ENCODE data around the gene OR9Q1.
"Not testable (repeated sequence)": the region's sequence is repeated elsewhere in the genome, so short reads cannot be mapped to it uniquely, and the experiment has no call there.

The OR9Q1 gene

GRCh38 chr11:58142761-58143160 lies 119.1 kb downstream of the OR9Q1 start:
- no peak for DNase-seq

DNA sequence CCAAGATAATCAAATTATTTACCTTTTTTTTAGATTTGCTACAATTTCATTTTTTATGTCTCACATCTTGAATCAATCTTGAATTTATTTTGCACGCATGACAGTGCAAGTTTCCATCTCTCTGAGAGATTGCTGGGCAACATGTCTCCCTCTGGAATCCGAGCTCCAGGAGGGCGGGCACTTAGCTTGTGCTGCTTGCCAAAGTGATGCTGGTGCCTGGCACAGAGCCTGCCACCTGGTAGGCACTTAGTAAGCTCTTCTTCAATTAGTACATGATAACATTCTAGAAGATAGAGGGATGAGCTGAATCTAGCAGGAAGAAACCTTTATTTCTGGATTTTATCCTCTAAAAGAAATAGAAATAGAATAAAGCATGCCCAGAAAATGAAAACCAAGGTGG lies 129.1 kb downstream of the OR9Q1 start:
- DNase-seq, result no peak

- no peak for DNase-seq
These were observed 140.7 kb downstream of the OR9Q1 start for GRCh38 chr11:58164389-58164788.

DNA sequence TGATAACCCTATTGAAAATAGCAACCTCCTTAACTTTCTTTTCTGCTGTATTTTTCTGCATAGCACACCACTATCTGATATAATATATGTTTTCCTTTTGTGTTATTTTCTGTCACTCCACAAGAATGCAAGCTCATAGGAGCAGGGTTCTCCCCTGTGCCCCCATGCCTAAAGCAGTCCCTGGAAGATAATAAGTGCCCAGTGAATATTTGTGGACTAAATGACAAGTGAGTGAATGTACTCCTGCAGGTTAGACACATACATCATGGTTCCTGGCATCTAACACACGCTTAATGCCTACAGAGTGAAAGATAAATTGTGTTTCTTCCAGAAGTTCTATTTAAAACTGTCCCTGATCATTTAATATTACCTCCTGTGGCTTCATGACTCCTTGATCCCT lies 141.3 kb downstream of the OR9Q1 start:
- no peak for DNase-seq

GRCh38 chr11:58165504-58166106 lies 141.9 kb downstream of the OR9Q1 start:
- DNase-seq, result no peak

DNA sequence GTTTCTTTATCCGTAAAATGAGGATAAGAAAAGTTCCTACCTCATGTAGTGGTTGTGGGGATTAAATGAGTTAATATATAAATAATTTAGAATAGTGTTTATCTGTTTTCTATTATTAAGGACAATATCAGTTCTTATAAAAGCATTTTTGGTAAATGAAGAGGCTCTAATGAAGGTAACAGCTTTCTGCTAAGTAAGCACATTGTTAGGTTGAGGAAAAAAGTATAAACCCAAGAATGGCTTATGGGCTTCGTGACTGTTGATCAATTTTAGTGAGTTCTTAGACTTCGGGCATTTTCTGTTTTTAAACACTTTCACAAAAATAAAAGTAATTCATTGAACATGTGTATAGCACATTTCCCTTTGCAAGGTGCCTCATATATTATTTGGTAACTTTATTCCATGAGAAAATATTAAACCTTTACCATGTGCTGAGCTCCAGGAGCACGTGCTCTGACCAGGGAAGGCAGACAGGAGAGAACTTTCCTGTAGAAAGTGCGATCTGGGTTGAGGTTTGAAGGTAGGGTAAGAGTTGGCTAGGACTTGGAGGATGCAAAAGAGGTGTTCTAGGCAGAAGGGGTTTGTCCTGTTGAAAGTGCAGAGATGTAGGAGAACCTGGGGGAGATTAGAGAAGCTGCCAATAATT lies 153.9 kb downstream of the OR9Q1 start:
- DNase-seq, result no peak

GRCh38 chr11:58178444-58178843 lies 154.8 kb downstream of the OR9Q1 start:
- no peak for DNase-seq

DNA sequence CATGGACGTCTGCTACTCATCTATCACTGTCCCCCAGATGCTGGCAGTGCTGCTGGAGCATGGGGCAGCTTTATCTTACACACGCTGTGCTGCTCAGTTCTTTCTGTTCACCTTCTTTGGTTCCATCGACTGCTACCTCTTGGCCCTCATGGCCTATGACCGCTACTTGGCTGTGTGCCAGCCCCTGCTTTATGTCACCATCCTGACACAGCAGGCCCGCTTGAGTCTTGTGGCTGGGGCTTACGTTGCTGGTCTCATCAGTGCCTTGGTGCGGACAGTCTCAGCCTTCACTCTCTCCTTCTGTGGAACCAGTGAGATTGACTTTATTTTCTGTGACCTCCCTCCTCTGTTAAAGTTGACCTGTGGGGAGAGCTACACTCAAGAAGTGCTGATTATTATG lies 156.0 kb downstream of the OR9Q1 start:
- peak in 1 of 3 experiments; percentile 12 for DNase-seq

- DNase-seq, result no peak
These were observed 163.3 kb downstream of the OR9Q1 start for GRCh38 chr11:58186938-58187337.

- no peak for DNase-seq
These were observed 165.1 kb downstream of the OR9Q1 start, which contains the start of gene OR9Q2 for GRCh38 chr11:58188770-58189169. Gene OR9Q2 (plus strand): TSS chr11:58189070. CDS start chr11:58190491, 1,421 bp downstream.

DNA sequence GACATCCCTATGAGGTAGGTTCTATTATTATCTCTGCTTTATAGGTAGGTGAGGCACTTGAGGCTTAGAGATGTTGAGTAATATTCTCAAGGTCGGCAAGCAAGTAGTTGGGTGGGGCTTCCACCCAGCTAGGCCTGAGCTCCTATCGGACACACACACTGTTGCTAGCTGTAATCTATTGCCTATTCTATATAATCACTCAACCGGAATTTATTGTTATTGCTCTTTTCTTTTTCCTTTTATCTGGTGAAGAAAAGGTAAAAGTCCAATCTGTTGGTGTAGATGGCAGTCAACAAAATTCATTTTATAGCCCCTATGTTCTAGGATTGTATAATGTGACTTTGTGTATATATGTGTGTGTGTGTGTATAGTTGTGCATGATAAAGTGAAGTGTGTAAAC lies 168.5 kb downstream of the OR9Q1 start:
- DNase-seq, result no peak

DNA sequence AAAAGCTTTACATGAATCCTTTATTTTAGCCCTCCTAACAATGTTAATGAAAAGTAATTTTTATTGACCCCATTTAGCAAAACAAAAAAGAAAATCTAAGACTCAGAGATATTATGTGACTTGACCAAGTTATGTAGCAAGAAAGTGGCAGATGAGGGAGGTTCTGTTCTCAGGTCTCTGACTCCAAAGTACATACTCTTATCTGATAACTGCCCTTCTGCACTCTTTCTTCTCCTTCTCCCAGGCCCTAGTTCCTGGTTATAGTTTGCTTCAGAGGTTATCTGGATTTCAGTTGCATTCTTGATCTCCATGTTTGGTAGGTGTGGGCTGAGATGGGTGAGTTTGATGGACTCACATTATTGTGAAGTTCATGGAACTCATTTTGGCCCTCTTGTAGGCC lies 169.7 kb downstream of the OR9Q1 start:
- DNase-seq, result no peak

GRCh38 chr11:58195939-58196338 lies 172.3 kb downstream of the OR9Q1 start:
- no peak for DNase-seq

GRCh38 chr11:58199271-58199670 lies 175.6 kb downstream of the OR9Q1 start:
- no peak for DNase-seq

DNA sequence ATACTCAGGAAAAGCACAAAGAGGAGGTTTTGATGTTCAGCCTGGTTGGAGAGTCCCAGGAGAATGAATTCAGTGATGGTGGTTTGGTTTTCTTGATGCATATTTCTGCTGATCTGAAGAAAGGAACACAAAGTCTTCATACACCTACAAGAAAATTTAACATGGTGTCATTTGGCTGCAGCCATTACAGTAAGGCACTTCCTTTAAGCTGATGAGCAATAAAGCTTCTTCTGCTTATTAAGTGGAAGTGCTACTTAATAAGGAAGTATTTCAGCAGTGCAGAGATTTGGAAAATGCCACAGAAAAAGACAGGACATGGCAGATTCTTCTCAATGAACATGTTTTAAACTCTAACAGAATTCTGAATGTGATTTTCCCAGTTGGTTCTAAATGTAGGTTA lies 180.4 kb downstream of the OR9Q1 start, which contains the start of gene OR1S2:
OR1S2 (minus strand) TSS at position 101 of the 400 bp plus-strand sequence; CDS start at position 101, 0 bp downstream.
- no peak for DNase-seq

- DNase-seq, result not testable (repeated sequence)
These were observed 188.7 kb downstream of the OR9Q1 start, which contains the start of gene OR1S1 for GRCh38 chr11:58212420-58212819. Gene OR1S1 (plus strand): TSS chr11:58212720.

DNA sequence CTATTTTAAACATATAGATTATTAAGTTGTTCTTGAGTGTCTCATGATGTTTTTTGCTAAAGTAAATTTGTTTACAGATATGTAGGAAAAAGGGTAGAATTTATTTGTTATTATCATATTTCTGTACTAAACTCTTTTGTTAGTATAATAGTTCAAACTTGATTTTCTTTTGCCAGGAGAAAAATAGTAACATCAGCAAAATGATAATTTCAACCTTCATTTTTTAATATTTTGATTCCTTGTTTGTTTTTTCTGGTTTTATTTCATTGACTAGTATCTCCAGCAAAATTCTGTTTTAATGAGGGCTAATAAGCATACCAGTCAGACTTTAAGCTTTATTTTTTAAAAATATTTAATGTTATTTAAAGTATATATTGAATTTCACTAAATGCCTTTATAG lies 192.8 kb downstream of the OR9Q1 start:
- no peak for DNase-seq

DNA sequence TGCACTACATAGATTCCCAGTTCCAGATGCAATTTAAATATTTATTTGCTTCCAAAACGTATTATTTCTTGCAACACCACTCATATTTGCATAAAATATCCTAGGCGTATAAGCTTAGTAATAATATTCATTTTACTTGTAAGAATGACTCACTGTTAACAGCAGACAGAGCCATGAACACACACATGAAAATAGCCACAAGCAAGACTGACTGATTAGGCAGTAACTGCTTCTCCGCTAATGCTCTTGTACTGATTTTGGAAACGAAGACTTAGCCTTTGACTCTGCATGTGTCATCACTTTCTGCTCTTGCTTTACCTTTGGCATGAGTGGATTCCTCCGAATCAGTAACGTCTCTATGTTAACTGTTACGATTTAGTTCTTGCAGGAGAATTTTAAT lies 199.0 kb downstream of the OR9Q1 start:
- DNase-seq, result no peak

DNA sequence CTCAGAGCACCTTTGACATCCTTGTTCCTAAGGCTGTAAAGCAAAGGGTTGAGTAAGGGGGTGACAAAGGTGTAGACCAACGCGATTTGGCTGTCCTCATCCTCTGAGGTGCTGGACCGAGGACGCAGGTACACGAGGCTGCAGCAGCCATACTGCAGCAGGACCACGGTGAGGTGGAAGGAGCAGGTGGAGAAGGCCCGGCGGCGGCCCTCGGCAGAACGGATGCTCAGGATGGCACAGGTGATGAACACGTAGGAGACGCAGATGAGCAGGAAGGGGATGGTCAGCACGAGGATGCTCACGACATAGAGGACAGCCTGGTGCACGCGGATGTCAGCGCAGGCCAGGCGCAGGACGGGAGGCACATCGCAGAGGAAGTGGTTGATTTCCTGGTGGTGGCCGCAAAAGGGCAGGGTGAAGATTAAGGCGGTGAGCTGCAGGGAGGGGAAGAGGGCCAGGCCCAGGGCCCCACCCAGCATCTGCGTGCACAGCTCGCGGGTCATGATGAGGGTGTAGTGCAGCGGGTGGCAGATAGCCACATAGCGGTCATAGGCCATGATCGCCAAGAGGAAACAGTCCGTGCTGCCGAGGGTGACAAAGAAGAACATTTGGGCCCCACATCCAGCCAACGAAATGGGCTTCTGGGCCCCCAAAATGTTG lies 204.4 kb downstream of the OR9Q1 start:
- no peak for DNase-seq
